T follicular helper cell (primary cell): ENCODE results near the gene RORC.

ENCODE experiments used
- DNase-seq: peaks from one replicate; pipeline ENCODE4 v3.0.0-alpha.2; 2020; ENCODE audit warnings: low read depth

RORC gene

GRCh38 chr1:151847867-151848596, 16.4 kb upstream of the RORC start:
- no peak for DNase-seq

- no peak for DNase-seq
These were observed 15.2 kb upstream of the RORC start for GRCh38 chr1:151846686-151847237.

- DNase-seq, result no peak
These were observed 14.5 kb upstream of the RORC start for GRCh38 chr1:151846062-151846568.

DNA sequence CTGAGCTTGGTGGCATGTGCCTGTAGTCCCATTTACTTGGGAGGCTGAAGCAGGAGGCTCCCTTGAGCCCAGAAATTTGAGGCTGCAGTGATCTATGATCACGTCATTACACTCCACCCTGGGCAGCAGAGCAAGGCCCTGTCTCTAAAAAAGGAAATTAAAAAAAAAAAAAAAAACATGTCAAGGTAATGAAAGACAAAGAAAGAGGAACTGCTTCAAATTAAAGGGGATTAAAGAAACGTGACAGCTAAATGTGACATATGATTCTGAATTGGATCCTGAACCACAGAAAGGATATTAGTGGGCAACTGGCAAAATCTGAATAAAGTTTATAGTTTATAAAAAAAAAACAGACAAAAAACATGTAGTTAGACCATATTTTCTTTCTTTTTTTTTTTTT, 11.8 kb upstream of the RORC start:
- no peak for DNase-seq

DNA sequence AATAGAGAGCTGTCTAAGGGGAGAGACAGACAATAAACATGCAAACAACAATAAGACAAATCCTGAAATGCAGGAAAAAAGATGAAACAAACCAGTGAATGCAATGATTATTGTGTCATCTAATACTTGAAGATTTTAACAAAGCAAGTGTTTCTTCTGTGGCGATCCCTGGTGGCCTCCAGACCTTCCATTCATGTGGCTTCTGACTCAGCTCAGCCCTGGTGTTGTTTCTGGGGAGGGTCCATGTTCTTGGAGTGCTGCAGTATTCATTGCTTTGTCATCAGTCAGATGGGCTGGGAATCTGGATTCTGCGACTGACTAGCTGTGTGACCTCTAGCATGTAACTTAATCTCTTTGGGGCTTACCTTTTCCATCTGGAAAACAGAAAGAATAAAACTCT, 9.5 kb upstream of the RORC start:
- DNase-seq, result no peak

DNA sequence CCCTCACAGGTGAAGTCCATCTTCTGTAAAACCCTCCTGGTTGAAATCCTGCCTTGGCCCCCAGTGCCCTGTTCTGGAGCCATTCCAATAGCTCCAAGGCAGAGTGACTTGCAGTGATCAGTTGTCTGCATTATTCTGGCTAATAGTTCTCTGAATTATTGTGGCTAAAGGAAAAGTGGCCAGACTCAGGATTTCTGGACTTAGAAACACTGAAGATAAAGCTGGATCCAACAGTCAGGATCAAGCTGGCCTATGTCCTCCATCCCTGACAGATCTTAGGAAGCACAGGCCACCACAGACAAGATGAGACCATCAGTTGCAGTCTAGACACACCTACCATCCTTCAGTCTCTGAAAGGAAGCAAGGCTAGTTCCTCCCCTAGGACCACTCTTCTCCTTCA, 8.8 kb upstream of the RORC start:
- DNase-seq, result no peak

DNA sequence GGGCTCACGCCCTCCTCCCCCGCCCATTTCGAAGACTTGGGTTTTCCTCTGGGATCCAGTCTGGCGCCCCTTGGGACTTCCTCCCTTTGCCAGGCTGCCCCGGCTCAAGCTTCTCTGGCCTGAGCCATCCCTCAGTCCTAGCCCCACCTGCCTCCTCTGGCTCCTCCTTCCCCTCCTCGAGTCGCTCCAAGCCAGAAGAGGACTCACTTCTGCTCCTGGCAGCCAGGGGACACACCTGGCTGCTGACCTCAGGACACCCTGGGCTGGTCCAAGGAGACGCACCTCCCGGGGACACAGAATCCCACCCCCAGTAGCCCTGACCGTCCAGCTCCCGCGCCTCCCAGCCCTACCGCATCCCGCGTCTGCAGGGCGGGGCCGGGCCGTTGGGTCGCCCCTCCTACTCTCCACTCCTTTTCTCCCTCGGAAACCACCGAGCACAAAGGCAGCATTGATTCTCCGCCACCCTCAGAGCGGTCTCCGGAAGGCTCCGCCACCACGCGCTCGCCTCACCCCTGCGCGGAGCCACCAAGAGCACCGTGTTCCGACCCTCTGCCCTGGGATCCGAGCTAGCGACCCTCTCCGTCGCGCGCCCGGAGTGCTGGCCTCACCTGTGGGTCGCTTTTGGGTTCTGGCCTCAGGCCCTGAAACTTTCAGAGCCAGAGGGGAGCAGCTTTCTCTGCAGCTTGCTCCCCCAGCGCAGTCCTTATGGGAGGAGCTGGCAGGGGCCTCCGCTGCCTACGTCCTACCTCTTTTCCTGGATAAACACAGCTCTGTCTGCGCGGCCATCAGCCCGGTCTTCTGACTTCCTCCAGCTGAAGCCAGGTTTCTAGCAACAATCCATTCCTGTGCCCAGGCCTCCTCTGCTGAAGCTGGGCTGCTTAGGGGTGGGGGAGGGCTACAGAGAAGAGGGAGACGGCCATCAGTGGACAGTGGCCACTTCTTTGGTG, 8.1 kb upstream of the RORC start, which contains the start of gene C2CD4D:
Gene C2CD4D (minus strand): TSS at position 364 of the 947 bp plus-strand sequence. CDS start 831 bp downstream, outside the sequence.
- DNase-seq, result peak; percentile 42

- no peak for DNase-seq
These were observed 7.4 kb upstream of the RORC start for GRCh38 chr1:151839082-151839412.

- DNase-seq, result no peak
These were observed 6.8 kb upstream of the RORC start for GRCh38 chr1:151838222-151839081.

DNA sequence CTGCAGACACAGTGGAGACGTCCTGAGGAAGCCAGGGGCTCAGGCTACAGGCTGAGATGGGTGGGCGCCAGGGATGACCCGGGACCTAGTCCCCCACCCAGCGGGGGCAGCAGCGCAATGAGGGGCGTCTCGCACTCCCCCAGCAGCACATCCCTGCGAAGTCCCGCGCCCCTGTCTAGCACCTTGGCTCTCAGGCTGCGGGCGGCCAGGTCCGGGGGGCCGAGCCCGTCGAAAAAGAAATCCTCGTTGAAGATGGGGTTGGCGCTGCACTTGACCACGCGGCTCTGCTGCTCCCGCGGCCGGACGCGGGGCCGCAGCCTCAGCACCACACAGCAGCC, 6.3 kb upstream of the RORC start:
- no peak for DNase-seq

DNA sequence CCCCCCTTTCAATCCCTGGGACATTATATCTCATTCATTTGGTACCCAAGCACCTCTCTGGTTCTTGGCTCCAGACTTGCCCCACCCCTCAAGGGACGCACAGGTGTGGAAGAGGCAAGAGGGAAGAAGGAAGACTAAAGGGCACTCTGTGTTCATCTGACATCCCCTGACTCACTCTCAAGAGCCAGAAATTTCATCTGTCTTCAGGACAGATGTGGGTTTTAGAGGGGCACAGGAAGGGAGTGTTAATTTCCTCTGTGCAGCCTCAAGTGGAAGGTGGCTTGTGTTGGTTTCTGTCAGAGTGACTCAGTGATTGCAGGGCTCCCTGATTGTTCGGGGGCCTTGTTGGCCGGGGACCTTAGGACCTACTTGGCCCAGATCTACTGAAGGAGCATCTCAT, 5.6 kb upstream of the RORC start:
- no peak for DNase-seq

DNA sequence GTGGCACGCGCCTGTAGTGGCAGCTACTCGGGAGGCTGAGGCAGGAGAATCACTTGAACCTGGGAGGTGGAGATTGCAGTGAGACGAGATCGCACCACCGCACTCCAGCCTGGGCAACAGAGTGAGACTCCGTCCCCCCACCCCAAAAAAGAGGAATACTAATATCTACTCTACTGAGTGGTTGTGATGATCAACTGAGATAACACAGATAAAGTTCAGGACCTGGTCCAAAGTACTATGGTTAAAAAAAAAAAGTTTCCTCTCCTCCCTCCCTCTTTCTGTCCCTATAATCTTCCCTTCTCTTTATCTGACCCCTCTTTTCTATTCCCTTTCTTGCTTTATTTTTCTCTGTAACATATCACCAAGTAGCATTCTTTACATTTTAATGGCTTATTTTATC, 4.0 kb upstream of the RORC start:
- no peak for DNase-seq

DNA sequence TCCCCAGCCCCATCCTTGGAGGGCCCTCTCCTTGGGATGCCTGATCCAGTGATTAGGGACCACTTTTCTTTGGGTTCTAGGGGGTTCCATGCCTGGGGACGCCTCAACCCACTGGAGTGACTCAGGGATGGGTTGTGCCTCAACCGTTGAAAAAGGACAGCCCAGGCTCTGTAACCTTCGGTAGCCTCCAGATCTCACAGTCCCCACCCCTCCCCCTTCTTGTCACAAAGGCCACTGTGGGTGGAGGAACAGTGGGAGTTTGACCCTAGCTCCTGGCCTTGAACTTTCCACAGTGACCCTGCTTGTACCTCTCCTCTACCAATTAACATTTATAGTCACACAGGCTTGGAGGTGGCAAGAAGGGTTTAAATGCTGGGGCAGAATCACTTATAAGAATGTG, 2.6 kb upstream of the RORC start:
- DNase-seq, result no peak

DNA sequence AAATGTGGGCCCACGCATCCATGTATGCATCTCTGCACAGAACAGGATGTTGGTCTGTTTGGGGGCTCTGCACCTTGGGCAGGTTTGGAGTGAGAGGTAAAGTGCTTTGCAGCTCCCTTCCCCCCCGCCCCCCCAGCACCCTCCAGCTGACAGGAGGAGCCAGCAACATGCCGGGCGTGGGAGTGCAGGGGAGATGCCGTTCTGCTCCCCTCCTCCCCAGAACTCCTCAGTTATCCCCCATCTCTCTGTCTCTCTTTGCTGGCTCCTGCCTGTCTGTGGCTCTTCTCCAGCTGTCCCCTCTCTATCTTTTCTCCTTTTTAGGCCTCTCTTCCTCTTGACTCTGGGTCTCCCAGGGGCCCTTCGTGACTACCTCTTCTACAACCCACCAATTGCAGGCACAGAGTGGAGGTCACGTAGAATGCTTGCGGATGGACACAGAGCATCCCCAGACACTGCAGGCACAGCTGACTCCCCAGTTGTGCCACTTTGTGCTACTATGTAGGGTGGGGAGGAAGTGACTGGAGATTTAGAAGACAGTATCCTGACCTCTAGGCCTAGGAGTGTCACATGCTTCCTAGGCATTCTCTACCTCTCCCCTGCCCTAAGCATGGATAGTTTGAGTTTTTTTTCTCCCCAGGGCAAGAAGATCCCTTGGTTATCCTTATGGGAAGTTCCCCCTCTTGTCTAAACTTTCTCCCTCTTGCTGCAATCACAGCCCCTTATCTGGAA, 1.7 kb upstream of the RORC start:
- no peak for DNase-seq

DNA sequence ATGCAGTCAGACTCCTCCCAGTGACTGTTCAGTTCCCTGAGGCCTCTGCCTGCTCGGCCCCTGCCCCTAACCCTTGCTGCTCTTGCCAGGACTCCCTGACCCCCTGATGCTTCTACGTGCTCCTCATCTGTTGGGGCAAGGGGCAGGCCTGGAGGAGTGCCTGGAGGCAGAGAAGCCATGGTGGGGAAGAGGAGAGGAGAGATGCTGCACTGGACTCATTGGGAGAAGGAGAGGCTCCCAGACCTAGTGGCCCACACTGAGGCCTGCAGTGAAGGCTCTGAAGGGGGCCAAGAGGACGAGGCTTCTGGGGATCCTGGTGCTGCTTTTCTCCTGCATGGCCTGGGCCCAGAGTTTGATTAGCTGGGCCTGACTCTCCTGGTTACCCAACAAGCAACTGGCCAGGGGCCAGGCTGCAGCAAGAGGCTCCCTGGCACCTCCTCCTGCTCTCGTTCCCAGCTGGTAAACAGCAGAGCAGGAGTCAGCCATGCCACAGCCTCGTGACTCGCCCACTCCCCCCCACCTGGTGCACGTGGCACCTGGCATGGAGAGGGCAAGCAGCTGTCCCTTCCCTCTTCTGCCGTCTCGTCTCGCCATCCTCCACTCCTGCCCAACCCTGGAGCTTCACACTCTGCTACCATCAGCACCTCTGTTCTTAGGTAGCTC, 847 bp upstream of the RORC start:
- DNase-seq, result no peak

DNA sequence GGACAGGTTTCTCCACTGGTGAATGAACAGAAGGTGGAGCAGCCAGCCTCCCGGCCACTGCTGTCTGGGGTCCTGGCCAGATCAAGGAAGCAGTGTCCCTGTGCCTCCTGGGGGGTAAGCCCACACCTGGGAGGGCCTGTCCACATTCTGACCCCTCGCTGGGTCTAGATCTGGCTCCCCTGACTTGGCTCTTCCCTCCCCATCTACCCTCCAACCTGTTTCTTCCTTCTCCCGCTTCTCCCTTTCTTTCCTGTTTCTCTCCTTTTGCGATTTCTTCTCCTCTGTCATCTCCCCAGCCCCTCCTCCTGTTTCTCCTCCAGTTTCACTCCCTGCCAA, 378 bp downstream of the RORC start:
- DNase-seq, result no peak

DNA sequence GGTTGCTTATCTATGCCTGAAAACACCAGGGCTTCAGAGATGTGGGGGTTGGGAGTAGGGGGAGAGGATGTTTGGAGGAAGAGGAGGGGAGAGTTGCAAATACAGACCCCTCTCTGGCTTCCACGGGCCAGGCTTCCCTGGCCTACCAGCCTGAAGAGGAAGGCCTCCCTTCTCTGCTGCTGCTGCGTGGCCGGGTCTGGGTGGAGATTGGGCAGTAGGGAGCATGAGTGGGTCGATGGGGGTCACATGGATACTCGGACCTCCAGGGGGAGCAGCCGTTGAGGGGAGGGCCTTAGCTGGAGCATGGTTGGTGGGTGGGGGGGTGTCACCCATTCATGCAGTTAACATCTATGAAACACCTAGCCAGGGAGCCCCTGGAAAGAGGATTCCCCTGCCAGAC, 1.5 kb downstream of the RORC start:
- no peak for DNase-seq

GRCh38 chr1:151829352-151830046, 2.1 kb downstream of the RORC start:
- no peak for DNase-seq

DNA sequence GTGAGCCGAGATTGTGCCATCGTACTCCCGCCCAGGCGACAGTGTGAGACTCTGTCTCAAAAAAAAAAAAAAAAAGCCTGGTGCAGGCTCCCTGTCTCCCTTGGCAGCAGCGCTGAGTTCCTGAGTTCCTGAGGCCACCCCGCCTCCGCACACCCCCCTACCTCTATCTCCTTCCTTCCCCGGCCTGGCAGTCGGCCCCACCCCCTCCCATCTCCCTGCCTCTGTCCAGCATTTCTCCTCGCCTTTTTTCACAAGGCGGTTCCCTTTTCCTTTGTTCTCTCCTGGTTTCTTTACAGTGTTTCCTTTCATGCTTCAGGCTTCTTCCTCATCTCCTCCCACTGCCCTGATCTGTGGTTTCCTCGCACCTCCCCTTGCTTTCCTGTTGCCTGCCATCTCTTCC, 2.7 kb downstream of the RORC start:
- no peak for DNase-seq

DNA sequence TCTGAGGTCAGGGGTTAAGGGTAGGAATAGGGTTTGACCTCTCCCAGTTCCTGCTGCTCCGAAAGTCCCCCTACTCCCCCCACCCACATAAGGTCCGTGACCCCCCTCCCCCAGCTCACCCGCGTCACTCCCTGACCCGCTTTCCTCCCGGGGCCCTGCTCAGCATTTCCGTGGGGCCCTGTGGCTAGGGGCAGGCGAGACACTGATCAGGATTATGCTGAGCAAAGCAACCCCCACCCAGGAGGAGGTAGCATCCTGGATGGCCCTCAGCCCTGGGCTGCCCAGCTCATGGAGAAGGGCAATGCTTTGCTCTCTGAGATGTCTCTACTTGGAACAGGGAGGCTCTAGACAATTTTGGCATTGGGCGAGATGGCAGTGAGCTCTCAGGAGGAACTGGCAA, 3.7 kb downstream of the RORC start:
- DNase-seq, result no peak
